Skin epidermis (tissue), 12 donors: Measurements from ENCODE around the gene CCNJL.
A peak's percentile ranks its signal among the peaks of the same experiment; 100 is the strongest.
"Not testable (repeated sequence)": the region's sequence is repeated elsewhere in the genome, so short reads cannot be mapped to it uniquely, and the experiment has no call there.

Source experiments
- H3K27ac ChIP-seq, 21 experiments: fragments of 200-600 bp; sonication (generic) in 11 of 21; one replicate each; pipeline ENCODE4 v1.5.0; 2020; ENCODE audit warnings: mild to moderate bottlenecking in 3 of 21, inconsistent platforms in 2 of 21, moderate library complexity in 2 of 21
- H3K4me3 ChIP-seq, 7 experiments: fragments of 200-600 bp; sonication (generic) in 2 of 7; one replicate each; pipeline ENCODE4 v1.5.0; 2020; ENCODE audit warnings: inconsistent platforms in 2 of 7, mild to moderate bottlenecking in 2 of 7, moderate library complexity in 1 of 7

CCNJL gene

GRCh38 chr5:160312134-160312959, at the start of gene CCNJL:
Gene CCNJL, minus strand, starts transcription at chr5:160312564. Its CDS starts 641 bp downstream, at chr5:160311923.
- peak within 1 kb of the TSS in 12 of 21 experiments; percentile 3 to 61 (median 22) for H3K27ac ChIP-seq
- H3K4me3 ChIP-seq, result peak within 1 kb of the TSS; percentile 44 to 65 (median 50)

- Histone ChIP-seq H3K4me3 (no peak overlapping the region), H3K27ac (no peak overlapping the region)
Measured at GRCh38 chr5:160361624-160362228, 49.4 kb upstream of the CCNJL start.

- Histone ChIP-seq H3K27ac (peak overlapping the region in 4 of 21 experiments; percentile 1 to 19 (median 9)), H3K4me3 (no peak overlapping the region)
Measured at GRCh38 chr5:160360310-160360709, 47.9 kb upstream of the CCNJL start.

- Histone ChIP-seq H3K4me3 (no peak overlapping the region), H3K27ac (peak overlapping the region in 3 of 21 experiments; percentile 1 to 43 (median 19))
Measured at GRCh38 chr5:160359816-160360215, 47.5 kb upstream of the CCNJL start.

- H3K27ac ChIP-seq, result peak overlapping the region in 1 of 21 experiments; percentile 19
- no peak overlapping the region for H3K4me3 ChIP-seq
Measured at GRCh38 chr5:160359242-160359641, 46.9 kb upstream of the CCNJL start.

- H3K27ac ChIP-seq, result peak overlapping the region in 7 of 21 experiments; percentile 1 to 56 (median 43)
- H3K4me3 ChIP-seq, result no peak overlapping the region
Measured at GRCh38 chr5:160357861-160358411, 45.6 kb upstream of the CCNJL start.

GRCh38 chr5:160357394-160357793, 45.0 kb upstream of the CCNJL start:
- no peak overlapping the region for H3K4me3 ChIP-seq

GRCh38 chr5:160356550-160357347, 44.4 kb upstream of the CCNJL start:
- Histone ChIP-seq H3K4me3 (no peak overlapping the region), H3K27ac (peak overlapping the region in 1 of 21 experiments; percentile 51)

More at GRCh38 chr5:160357394-160357793, 45.0 kb upstream of the CCNJL start:
- peak overlapping the region in 7 of 21 experiments; percentile 1 to 56 (median 43) for H3K27ac ChIP-seq

GRCh38 chr5:160354666-160355065, 42.3 kb upstream of the CCNJL start:
- H3K27ac ChIP-seq, result no peak overlapping the region
- H3K4me3 ChIP-seq, result no peak overlapping the region

- Histone ChIP-seq H3K27ac (no peak overlapping the region), H3K4me3 (no peak overlapping the region)
Measured at GRCh38 chr5:160353379-160353778, 41.0 kb upstream of the CCNJL start.

- no peak overlapping the region for H3K4me3 ChIP-seq
- H3K27ac ChIP-seq, result no peak overlapping the region
Measured at GRCh38 chr5:160352308-160352707, 39.9 kb upstream of the CCNJL start.

- no peak overlapping the region for H3K4me3 ChIP-seq
- H3K27ac ChIP-seq, result no peak overlapping the region
Measured at GRCh38 chr5:160349935-160350303, 37.6 kb upstream of the CCNJL start.

GRCh38 chr5:160349249-160349934, 37.0 kb upstream of the CCNJL start:
- Histone ChIP-seq H3K27ac (no peak overlapping the region), H3K4me3 (no peak overlapping the region)

- Histone ChIP-seq H3K4me3 (no peak overlapping the region), H3K27ac (no peak overlapping the region)
Measured at GRCh38 chr5:160348080-160348479, 35.7 kb upstream of the CCNJL start.

GRCh38 chr5:160347448-160347847, 35.1 kb upstream of the CCNJL start:
- H3K27ac ChIP-seq, result no peak overlapping the region
- H3K4me3 ChIP-seq, result no peak overlapping the region

- Histone ChIP-seq H3K27ac (no peak overlapping the region), H3K4me3 (no peak overlapping the region)
Measured at GRCh38 chr5:160342413-160342941, 30.1 kb upstream of the CCNJL start.

- no peak overlapping the region for H3K4me3 ChIP-seq
- H3K27ac ChIP-seq, result no peak overlapping the region
Measured at GRCh38 chr5:160341309-160341870, 29.0 kb upstream of the CCNJL start.

- not testable (repeated sequence) for H3K4me3 ChIP-seq, H3K27ac ChIP-seq
Measured at GRCh38 chr5:160340513-160340912, 28.1 kb upstream of the CCNJL start.
